Measurements from ENCODE around the gene LOXL1.
"Not testable (repeated sequence)": the region's sequence is repeated elsewhere in the genome, so short reads cannot be mapped to it uniquely, and the experiment has no call there.

LOXL1 gene

GRCh38 chr15:73922186-73923151 lies 3.8 kb upstream of the LOXL1 start:
- DNase-seq, result no peak

GRCh38 chr15:73923156-73923487 lies 3.1 kb upstream of the LOXL1 start:
- DNase-seq, result no peak

DNA sequence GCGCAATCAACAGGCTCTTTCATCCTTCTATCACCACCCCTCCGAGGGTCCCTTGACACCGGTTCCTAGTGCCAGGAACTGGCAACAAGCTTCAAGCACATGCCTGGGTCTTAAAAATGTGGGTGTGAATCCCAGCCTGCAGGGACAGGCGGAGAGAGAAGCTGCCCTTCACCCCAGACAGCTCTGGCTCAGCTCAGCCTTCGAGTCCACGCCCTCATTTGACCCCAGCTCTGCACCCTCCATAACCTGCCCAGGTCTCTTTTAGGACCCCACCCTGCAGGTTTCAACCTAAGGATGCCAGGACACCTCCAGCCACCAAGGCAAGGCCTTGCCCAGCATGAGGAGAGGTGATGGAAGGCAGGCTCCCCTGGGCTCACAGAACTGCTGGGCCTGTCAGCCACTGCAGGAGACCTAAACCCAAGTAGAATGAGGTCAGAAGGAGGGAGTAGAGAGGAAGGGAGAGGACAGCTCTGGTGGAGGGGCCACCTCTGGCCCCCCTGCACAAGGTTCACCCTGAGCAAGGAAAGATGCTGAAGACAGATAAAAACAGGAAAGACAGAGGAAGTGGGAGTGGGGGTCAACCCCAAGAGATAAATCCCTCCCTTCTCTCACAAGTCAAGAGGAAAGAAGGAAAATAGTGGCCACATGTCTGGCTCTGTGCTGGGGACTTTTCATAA lies 2.6 kb upstream of the LOXL1 start:
- DNase-seq, result no peak

DNA sequence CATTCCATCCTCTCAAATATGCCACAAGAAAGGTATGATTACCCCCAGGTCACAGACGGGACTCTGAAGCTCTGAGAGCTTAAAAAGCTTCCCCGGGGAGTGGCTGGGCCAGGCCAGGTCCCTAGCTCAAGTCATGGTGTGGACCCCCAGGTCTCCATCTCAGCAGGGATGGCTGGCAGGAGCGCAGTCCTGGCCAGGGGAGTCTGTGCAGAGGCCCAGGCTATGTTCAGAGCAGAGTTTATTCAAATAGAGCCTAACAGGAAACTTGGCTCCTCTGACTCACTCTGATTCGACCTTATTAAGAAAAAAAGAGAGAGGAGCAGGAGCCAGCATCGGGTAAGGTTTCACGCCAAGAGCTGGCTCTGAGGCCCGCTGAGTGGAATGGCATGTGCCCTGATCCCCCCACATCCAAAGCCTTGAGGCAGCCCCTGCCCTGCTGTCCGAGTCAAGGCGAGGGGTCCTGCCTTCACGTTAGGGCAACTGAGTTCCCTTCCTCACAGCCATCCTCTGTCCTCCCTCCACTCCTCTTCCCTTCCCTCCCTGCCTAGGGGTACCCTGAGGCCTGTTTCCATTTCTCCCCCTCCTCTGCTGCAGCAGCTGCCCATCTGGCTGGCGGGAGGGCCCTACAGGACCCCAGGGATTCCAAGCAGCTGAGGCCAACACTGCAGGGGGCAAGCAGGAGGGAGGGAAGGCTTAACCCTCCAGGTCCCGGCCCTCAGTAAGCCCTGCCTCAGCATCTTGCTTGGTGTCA lies 1.9 kb upstream of the LOXL1 start:
- peak; percentile 37 to 53 (median 48) for DNase-seq

GRCh38 chr15:73925848-73926218 lies 429 bp upstream of the LOXL1 start:
- DNase-seq, result no peak

DNA sequence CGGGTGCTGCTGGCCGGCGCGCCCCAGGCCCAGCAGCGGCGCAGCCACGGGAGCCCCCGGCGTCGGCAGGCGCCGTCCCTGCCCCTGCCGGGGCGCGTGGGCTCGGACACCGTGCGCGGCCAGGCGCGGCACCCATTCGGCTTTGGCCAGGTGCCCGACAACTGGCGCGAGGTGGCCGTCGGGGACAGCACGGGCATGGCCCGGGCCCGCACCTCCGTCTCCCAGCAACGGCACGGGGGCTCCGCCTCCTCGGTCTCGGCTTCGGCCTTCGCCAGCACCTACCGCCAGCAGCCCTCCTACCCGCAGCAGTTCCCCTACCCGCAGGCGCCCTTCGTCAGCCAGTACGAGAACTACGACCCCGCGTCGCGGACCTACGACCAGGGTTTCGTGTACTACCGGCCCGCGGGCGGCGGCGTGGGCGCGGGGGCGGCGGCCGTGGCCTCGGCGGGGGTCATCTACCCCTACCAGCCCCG lies 777 bp downstream of the LOXL1 start:
- DNase-seq, result peak in 1 of 3 donors; percentile 29

DNA sequence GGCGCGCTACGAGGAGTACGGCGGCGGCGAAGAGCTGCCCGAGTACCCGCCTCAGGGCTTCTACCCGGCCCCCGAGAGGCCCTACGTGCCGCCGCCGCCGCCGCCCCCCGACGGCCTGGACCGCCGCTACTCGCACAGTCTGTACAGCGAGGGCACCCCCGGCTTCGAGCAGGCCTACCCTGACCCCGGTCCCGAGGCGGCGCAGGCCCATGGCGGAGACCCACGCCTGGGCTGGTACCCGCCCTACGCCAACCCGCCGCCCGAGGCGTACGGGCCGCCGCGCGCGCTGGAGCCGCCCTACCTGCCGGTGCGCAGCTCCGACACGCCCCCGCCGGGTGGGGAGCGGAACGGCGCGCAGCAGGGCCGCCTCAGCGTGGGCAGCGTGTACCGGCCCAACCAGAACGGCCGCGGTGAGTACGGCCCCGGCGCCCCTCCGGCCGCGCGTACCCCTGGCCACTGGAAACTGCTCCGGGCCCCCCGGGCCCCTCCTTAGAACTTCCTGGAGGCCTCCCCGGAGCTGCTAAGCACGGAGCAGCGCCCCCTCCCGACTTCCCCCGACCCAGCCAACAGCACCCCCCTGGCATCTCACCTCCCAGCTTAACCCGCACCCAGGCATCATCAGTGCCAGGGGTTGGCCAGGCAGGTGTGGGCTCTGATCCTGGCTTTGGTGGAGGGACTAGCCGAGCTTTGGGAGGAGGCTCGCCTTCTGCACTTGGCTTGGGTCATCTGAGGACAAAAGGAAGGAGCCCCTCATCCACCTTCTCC lies 1.4 kb downstream of the LOXL1 start:
- peak in 2 of 3 donors; percentile 31 to 69 for DNase-seq

DNA sequence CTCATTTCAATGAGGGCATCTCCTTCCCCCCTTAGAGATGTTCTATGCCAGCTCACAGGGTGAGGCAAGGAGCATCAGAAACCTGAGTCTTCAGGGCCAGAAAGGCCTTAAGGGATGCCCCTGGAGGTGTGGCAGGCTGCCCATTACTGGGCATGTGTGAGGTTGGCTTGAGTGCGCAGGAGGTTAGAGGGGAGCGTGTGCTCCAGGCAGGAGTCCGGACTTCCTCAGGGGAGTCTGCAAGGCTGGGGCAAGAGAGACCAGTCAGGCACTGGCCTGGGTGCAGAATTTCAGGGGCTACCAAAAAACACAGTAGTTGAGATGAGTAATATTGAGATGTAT lies 1.9 kb downstream of the LOXL1 start:
- DNase-seq, result no peak

DNA sequence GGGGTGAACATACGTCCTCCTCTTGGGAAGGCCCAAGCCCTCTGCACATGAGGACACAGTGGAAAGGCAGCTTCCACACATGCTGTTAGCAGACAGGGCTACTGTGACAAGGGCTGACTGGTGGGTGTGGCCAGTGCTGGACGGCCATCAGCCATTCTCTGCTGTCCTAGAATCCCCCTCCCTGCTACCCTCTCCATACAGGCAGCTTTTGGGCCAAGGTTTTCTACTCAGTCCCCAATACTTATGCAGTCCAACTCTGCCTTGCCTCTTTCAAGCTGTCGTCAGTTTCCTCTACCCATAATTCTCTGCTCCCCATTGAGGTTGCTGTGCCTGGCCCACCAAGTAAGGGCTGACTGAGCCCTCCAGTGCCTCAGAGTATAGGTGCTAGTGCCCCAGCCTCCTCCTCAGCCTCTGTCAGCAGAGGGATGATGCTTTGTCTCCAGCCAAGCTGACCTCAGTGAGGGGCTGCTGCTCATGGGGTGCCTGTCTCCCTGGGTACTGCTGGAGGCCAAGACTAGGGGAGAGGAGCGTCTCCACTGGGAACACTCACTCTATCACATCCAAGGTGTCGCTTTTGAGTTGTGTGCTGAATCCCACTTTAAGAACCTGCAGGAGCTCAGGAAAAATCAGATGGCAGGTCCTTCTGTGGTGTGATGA lies 2.8 kb downstream of the LOXL1 start:
- no peak for DNase-seq

DNA sequence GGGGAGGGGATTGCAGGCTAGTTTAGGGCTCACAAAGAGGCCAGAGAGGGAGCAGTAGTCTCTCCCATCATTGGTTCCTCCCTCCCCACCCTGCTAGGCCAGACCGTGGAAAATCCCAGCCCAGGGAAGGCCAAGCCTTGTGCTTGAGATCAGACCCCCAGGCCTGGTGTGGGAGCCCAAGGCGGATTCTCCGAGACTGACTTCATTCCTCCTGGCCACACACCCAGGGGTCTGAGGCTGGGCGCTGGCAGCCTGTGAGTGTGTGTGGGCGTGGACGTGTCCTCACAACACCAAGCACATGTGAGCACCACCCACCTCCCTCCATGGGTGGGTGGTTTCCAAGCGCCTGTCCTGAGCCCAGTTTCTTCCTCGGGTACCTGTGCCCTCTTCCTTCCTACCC lies 4.1 kb downstream of the LOXL1 start:
- DNase-seq, result no peak

DNA sequence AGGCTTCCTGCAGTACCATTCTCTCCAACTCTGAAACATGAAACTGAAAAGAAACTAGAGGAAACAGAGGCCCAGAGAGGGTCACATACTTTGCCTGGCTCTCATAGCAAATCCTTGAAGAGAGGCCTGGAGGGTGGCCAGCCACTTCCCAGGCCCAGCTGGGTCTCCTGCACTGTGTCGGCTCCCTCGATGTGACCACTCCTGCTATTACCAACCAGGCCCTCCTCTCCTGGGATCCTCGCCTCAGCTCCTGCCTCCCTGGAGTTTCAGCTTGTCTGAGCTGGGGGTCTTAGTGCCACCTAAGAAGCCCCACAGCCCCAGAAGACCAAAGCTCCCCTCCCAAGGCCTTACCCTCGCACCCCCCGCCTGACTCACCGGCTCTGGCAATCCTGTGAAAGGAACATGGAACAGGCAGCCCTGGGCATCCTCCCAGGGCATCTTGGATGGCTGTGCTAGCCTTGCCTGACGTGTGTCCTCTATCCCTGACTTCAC lies 4.6 kb downstream of the LOXL1 start:
- DNase-seq, result no peak

DNA sequence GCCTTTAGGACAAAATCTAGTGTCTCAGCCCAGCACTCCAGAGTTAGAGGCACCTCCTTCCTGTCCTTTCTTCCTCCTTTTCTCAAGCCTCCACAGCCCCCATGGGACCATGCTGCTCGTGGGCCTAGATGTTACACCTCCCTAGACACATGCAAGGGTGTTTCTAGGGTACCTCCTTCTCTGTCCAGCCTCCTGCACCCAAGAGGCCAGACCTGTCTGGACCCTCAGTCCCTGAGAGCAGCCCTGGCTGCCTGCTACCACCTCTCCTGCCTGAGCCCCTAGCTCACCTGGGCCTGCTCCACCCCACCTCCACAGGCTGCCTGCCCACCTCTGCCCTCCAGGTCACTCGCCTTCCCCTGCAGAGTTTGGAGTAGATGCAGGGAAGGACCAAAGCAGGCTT lies 5.2 kb downstream of the LOXL1 start:
- no peak for DNase-seq

GRCh38 chr15:73932381-73933191 lies 6.3 kb downstream of the LOXL1 start:
- no peak for DNase-seq

DNA sequence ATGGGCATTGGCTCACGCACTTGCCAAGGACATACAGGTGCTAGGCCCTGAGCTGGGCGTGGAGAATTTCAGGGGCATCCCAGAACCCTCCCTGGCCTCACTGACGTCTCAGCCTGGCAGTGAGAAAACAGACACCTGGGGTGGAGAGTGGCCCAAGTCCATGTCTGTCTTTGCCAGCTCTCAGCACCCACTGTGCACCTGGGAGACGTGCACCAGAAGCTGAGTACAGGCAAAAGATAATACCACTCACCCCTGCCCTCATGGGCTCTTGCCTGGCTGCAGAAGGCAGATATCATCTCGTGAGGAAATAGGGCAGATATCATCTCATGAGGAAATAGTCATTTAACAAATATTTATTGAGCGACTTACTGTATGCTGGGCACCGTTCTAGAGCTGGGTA lies 8.0 kb downstream of the LOXL1 start:
- DNase-seq, result no peak

DNA sequence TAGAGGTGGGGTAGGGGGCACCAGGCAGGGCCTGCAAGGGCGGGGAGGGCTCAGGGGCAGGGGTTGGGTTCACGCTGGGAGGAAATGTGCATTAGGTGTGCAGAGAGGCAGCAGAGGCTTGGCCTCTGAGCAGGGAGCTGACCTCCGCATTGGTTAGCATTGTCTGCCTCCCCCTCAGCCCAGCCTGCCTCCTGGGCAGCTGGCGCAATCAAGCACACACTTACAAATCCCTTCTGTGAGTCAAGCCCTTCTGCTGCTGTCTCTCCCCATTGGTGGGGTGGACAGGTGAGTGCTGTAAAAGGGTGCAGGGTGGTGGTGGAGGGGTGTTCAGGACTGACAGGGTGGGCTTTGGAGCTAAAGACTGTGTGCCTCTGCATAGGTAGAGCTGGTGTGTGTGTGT lies 9.3 kb downstream of the LOXL1 start:
- DNase-seq, result no peak

GRCh38 chr15:73936181-73936580 lies 9.9 kb downstream of the LOXL1 start:
- DNase-seq, result no peak

DNA sequence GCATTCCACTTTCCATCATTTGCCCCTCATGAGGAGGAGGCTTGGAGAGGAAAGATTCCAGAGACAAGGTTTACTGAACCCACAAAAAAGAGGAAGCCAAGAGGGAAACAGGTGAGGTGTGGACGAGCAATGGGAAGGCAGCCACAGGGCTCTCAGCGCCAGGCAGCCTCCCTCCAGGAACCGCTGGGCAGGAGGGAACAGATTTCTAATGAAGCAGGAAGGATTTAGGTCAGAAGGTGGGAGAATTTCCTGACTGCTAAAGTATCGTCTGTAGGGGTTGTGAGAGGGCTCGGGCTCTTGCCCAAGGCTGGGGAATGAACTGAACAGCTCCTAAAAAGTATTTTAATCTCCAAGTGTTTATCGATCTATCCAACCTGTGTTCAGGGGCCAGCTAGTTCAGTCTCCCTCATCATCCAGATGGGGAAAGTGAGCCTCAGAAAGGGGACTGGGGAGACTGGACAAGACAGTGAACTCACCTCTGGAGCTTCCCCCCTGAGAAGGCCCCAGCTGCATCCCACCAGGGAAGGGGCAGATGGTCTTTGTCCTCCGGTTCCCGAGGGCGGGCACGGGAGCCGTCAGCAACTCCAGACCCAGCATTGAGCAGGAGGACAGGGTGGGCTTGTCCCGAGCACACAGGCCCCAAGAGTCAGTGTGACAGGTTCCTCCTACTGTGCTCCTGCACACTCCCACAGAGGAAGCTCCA lies 10.5 kb downstream of the LOXL1 start:
- no peak for DNase-seq

- DNase-seq, result no peak
These were observed 11.0 kb downstream of the LOXL1 start for GRCh38 chr15:73937296-73937695.

DNA sequence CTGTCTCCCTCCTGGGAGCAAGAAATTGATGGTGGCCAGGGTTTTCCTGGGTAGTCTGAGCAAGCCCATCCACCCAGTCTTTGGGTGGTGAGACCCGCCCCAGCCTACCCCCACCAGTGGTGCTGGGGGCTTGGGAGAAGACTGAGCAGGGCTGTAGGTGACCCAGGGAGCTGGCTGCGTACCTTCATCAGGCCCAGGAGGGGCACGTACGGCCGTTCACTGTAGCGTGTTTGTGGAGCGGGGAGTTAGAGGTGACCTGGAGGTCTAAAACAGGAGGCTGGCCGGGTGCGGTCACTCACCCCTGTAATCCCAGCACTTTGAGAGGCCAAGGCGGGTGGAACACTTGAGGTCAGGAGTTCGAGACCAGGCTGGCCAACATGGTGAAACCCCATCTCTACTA lies 11.5 kb downstream of the LOXL1 start:
- no peak for DNase-seq

DNA sequence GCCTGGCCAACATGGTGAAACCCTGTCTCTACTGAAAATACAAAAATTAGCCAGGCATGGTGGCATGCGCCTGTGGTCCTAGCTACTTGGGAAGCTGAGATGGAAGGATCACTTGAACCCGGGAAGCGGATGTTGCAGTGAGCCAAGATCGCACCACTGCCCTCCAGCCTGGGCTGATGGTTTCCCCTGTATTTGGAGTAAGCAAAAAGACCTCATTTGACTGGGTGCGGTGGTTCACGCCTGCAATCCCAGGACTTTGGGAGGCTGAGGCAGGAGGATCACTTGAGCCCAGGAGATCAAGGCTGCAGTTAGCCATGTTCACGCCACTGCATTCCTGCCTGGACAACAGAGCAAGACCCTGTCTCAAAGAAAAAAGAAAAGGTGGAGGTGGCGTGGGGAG lies 12.3 kb downstream of the LOXL1 start:
- not testable (repeated sequence) for DNase-seq

GRCh38 chr15:73939138-73939537 lies 12.9 kb downstream of the LOXL1 start:
- no peak for DNase-seq
